ENCODE data around the gene DACT3. TPM values are rescaled to one million over a fixed set of nuclear protein-coding genes. Genes with fewer than 3 reads are reported as not detected.
A peak's percentile ranks its signal among the peaks of the same experiment; 100 is the strongest.

Gene DACT3
- total and polyA plus RNA-seq, 2 of the 13 experiments (the other 11 are each of a cell fraction or from before 2014, with no cell fraction given): 0.04 TPM; not detected in 1

DNA sequence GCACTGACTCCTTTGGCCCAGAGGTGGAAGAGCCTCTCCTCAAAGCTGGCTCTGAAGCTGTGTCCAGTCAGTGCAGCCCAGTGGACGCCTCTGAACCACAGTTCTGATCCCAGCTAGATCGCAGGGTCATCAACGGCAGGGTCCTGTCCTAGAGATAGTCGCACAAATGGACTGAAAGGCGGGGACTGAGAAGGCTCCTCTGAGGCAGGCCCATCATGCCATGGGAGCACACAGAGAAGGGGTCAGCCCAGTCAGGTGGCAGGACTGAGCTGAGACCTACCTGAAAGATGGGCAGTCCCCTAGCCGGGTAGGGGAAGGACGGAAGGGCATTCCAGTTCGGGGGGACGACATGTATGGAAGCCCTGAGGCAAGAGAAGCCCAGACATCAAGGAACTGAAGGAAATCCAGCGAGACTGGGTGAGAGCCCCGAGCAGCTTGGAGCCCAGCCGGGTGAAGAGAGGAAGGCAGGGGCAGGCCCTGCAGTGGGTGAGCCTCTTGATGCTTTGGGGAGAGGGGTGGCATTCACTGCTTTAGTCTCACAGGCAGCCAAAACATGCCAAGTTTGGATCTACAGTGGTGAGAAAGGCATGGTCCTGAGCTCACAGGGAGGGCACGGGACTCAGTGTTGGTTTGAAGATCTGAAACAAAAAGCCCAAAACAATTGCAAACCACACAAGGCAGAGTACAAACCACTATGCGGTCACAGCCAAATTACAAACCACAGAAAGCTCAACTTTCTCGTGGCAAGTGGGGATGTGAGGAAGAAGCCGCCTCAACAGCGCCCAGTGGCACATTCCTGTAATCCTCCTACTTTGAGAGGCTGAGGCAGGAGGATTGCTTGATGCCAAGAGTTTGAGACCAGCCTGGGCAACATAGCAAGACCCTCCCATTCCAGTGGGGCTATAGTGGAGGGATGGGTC is 49.9 kb downstream of the DACT3 start (continued):
- TF ChIP-seq, protein P1, sequence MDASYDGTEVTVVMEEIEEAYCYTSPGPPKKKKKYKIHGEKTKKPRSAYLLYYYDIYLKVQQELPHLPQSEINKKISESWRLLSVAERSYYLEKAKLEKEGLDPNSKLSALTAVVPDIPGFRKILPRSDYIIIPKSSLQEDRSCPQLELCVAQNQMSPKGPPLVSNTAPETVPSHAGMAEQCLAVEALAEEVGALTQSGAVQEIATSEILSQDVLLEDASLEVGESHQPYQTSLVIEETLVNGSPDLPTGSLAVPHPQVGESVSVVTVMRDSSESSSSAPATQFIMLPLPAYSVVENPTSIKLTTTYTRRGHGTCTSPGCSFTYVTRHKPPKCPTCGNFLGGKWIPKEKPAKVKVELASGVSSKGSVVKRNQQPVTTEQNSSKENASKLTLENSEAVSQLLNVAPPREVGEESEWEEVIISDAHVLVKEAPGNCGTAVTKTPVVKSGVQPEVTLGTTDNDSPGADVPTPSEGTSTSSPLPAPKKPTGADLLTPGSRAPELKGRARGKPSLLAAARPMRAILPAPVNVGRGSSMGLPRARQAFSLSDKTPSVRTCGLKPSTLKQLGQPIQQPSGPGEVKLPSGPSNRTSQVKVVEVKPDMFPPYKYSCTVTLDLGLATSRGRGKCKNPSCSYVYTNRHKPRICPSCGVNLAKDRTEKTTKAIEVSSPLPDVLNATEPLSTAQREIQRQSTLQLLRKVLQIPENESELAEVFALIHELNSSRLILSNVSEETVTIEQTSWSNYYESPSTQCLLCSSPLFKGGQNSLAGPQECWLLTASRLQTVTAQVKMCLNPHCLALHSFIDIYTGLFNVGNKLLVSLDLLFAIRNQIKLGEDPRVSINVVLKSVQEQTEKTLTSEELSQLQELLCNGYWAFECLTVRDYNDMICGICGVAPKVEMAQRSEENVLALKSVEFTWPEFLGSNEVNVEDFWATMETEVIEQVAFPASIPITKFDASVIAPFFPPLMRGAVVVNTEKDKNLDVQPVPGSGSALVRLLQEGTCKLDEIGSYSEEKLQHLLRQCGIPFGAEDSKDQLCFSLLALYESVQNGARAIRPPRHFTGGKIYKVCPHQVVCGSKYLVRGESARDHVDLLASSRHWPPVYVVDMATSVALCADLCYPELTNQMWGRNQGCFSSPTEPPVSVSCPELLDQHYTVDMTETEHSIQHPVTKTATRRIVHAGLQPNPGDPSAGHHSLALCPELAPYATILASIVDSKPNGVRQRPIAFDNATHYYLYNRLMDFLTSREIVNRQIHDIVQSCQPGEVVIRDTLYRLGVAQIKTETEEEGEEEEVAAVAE (CRISPR knock-in tag; IDR thresholded peaks at IDR 0.05; ENCODE audit: borderline replicate concordance): no peak
- TF ChIP-seq, protein P2, sequence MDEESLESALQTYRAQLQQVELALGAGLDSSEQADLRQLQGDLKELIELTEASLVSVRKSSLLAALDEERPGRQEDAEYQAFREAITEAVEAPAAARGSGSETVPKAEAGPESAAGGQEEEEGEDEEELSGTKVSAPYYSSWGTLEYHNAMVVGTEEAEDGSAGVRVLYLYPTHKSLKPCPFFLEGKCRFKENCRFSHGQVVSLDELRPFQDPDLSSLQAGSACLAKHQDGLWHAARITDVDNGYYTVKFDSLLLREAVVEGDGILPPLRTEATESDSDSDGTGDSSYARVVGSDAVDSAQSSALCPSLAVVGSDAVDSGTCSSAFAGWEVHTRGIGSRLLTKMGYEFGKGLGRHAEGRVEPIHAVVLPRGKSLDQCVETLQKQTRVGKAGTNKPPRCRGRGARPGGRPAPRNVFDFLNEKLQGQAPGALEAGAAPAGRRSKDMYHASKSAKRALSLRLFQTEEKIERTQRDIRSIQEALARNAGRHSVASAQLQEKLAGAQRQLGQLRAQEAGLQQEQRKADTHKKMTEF (CRISPR knock-in tag; IDR thresholded peaks at IDR 0.05): 0 out of 2 replicates have a peak, but pooled peaks have one; percentile 18
- TF ChIP-seq AGO2 (optimal IDR thresholded peaks at IDR 0.05; ENCODE audit: low read depth, low read length) (peak; percentile 68), KLF9 (CRISPR knock-in tag; IDR thresholded peaks at IDR 0.05; ENCODE audit: low read depth) (no peak), DNMT1 (CRISPR knock-in tag; IDR thresholded peaks at IDR 0.05) (no peak), SP4 (CRISPR knock-in tag; IDR thresholded peaks at IDR 0.05) (no peak), POLR2AphosphoS5 (IDR thresholded peaks at IDR 0.05; ENCODE audit: low read depth, low read length) (peak; percentile 46; the same call in 1 of the 2 replicates), SALL1 (CRISPR knock-in tag; IDR thresholded peaks at IDR 0.05) (peak; percentile 9; the same call in 1 of the 2 replicates), NONO (IDR thresholded peaks at IDR 0.05) (no peak), NONO (CRISPR knock-in tag; conservative IDR thresholded peaks at IDR 0.05) (0 out of 2 replicates have a peak, but pooled peaks have one; percentile 24), ZSCAN20 (CRISPR knock-in tag; IDR thresholded peaks at IDR 0.05; ENCODE audit: borderline replicate concordance) (no peak), KLF6 (CRISPR knock-in tag; IDR thresholded peaks at IDR 0.05) (no peak), POLR2AphosphoS2 (IDR thresholded peaks at IDR 0.05; ENCODE audit: low read depth, low read length) (peak; percentile 31; the same call in 1 of the 2 replicates), NFYC (CRISPR knock-in tag; IDR thresholded peaks at IDR 0.05) (no peak), ZNF121 (CRISPR knock-in tag; IDR thresholded peaks at IDR 0.05) (peak; percentile 74), ZNF780A (CRISPR knock-in tag; IDR thresholded peaks at IDR 0.05) (no peak), RBM22 (optimal IDR thresholded peaks at IDR 0.05; ENCODE audit: low read length) (peak; percentile 95)
- TF ChIP-seq, protein P3, sequence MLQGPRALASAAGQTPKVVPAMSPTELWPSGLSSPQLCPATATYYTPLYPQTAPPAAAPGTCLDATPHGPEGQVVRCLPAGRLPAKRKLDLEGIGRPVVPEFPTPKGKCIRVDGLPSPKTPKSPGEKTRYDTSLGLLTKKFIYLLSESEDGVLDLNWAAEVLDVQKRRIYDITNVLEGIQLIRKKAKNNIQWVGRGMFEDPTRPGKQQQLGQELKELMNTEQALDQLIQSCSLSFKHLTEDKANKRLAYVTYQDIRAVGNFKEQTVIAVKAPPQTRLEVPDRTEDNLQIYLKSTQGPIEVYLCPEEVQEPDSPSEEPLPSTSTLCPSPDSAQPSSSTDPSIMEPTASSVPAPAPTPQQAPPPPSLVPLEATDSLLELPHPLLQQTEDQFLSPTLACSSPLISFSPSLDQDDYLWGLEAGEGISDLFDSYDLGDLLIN (CRISPR knock-in tag; IDR thresholded peaks at IDR 0.05; ENCODE audit: borderline replicate concordance): no peak

Measured in HepG2 (cell line).